Measurements from ENCODE around the gene ZNF839. TPM values are rescaled to one million over a fixed set of nuclear protein-coding genes. Genes with fewer than 3 reads are reported as not detected.

ZNF839 gene
- total RNA-seq, 1 experiment from 2014 or later = 15.1 TPM

- TF ChIP-seq ZMAT4 (CRISPR knock-in tag; IDR thresholded peaks at IDR 0.05) (no peak; the same call in 1 of the 2 replicates), PRDM15 (CRISPR knock-in tag; IDR thresholded peaks at IDR 0.05) (no peak), IRF2 (CRISPR knock-in tag; IDR thresholded peaks at IDR 0.05; ENCODE audit: borderline replicate concordance, low read depth) (no peak), TEAD4 (CRISPR knock-in tag; IDR thresholded peaks at IDR 0.05) (peak; percentile 82), ZNF138 (CRISPR knock-in tag; conservative IDR thresholded peaks at IDR 0.05) (0 out of 2 replicates have a peak, but pooled peaks have one; percentile 59), FOXJ3 (CRISPR knock-in tag; IDR thresholded peaks at IDR 0.05; ENCODE audit: borderline replicate concordance) (no peak), MLX (CRISPR knock-in tag; IDR thresholded peaks at IDR 0.05) (no peak), ZNF416 (CRISPR knock-in tag; IDR thresholded peaks at IDR 0.05) (no peak), JAZF1 (CRISPR knock-in tag; IDR thresholded peaks at IDR 0.05) (no peak), KAT7 (CRISPR knock-in tag; IDR thresholded peaks at IDR 0.05; ENCODE audit: borderline replicate concordance) (no peak; the same call in 1 of the 2 replicates), USF2 (CRISPR knock-in tag; IDR thresholded peaks at IDR 0.05) (no peak), RELA (CRISPR knock-in tag; IDR thresholded peaks at IDR 0.05; ENCODE audit: borderline replicate concordance) (no peak), AR (CRISPR knock-in tag; IDR thresholded peaks at IDR 0.05) (no peak), ATF3 (CRISPR knock-in tag; conservative IDR thresholded peaks at IDR 0.05) (no peak), ZNF281 (CRISPR knock-in tag; IDR thresholded peaks at IDR 0.05) (0 out of 2 replicates have a peak, but pooled peaks have one; percentile 33), SMAD3 (CRISPR knock-in tag; IDR thresholded peaks at IDR 0.05; ENCODE audit: borderline replicate concordance) (0 out of 2 replicates have a peak, but pooled peaks have one; percentile 53), SMAD4 (CRISPR knock-in tag; IDR thresholded peaks at IDR 0.05) (no peak), PRRX2 (CRISPR knock-in tag; IDR thresholded peaks at IDR 0.05) (peak; percentile 76; the same call in 1 of the 2 replicates), CDX4 (CRISPR knock-in tag; IDR thresholded peaks at IDR 0.05; ENCODE audit: borderline replicate concordance) (no peak), MXD4 (CRISPR knock-in tag; IDR thresholded peaks at IDR 0.05; ENCODE audit: borderline replicate concordance) (no peak), ZNF121 (CRISPR knock-in tag; IDR thresholded peaks at IDR 0.05) (0 out of 2 replicates have a peak, but pooled peaks have one; percentile 6), ZNF219 (CRISPR knock-in tag; IDR thresholded peaks at IDR 0.05; ENCODE audit: borderline replicate concordance) (peak; percentile 33; the same call in 1 of the 2 replicates)
Measured at GRCh38 chr14:102316743-102317563, 2.6 kb upstream of the ZNF839 start (continued).

Measured in WTC11 (cell line).